Keratinocyte (primary cell): ENCODE results near the gene DGKZ. TPM values are rescaled to one million over a fixed set of nuclear protein-coding genes. Genes with fewer than 3 reads are reported as not detected.

ENCODE experiments used
- DNase-seq: peaks from one replicate; pipeline ENCODE4 v3.0.0-alpha.2; 2011; ENCODE audit warnings: low read depth, missing footprints, low spot score
- FAIRE-seq: peaks from 2 replicates; lab custom pipeline; 2011; peaks lifted over from hg19 to GRCh38; lab: Jason Lieb, UNC
- H2AFZ ChIP-seq: 2 replicates; pipeline ENCODE4 v1.6.0; 2012; ENCODE audit warnings: low read length, control low read depth, inconsistent platforms; ENCODE audit not compliant: control insufficient read depth
- H3K27ac ChIP-seq: 2 replicates; pipeline ENCODE4 v1.5.1; 2011; ENCODE audit warnings: low read length; ENCODE audit not compliant: control insufficient read depth, insufficient read depth
- H3K27me3 ChIP-seq: 3 replicates; pipeline ENCODE4 v1.6.0; 2011; ENCODE audit warnings: low read length; ENCODE audit not compliant: control insufficient read depth, insufficient read depth; ENCODE audit errors: extremely low read depth
- H3K36me3 ChIP-seq, 2 experiments: 2 replicates in 1 of 2; 3 replicates in 1 of 2; pipeline ENCODE4 v1.5.1; 2011; ENCODE audit warnings: low read length in 2 of 2, mild to moderate bottlenecking in 1 of 2; ENCODE audit not compliant: control insufficient read depth in 2 of 2, insufficient read depth in 2 of 2; ENCODE audit errors: extremely low read depth in 1 of 2
- H3K4me1 ChIP-seq: 3 replicates; pipeline ENCODE4 v1.5.1; 2011; ENCODE audit warnings: low read length; ENCODE audit not compliant: control insufficient read depth, insufficient read depth; ENCODE audit errors: extremely low read depth
- H3K4me2 ChIP-seq: 3 replicates; pipeline ENCODE4 v1.6.0; 2011; ENCODE audit warnings: low read depth, low read length; ENCODE audit not compliant: control insufficient read depth, insufficient read depth; ENCODE audit errors: extremely low read depth
- H3K4me3 ChIP-seq, 3 experiments: fragments of 200-600 bp in 1 of 3; sonication (generic) in 1 of 3; 2 replicates in 2 of 3; 3 replicates in 1 of 3; pipeline ENCODE4 v1.5.1; 2011 to 2016; ENCODE audit warnings: low read length in 3 of 3, mild to moderate bottlenecking in 3 of 3, control low read depth in 2 of 3, inconsistent platforms in 1 of 3, low read depth in 1 of 3, mixed read lengths in 1 of 3, mixed run types in 1 of 3, moderate library complexity in 1 of 3; ENCODE audit not compliant: control insufficient read depth in 2 of 3, insufficient read depth in 2 of 3; ENCODE audit errors: extremely low read depth in 1 of 3
- H3K79me2 ChIP-seq: 2 replicates; pipeline ENCODE4 v1.6.0; 2012; ENCODE audit warnings: low read length; ENCODE audit not compliant: control insufficient read depth, insufficient read depth
- H3K9ac ChIP-seq: 3 replicates; pipeline ENCODE4 v1.6.0; 2011; ENCODE audit warnings: low read length; ENCODE audit not compliant: control insufficient read depth, insufficient read depth; ENCODE audit errors: extremely low read depth
- H3K9me1 ChIP-seq: 3 replicates; pipeline ENCODE4 v1.6.0; 2011; ENCODE audit warnings: low read length; ENCODE audit not compliant: control insufficient read depth, insufficient read depth; ENCODE audit errors: extremely low read depth
- H3K9me3 ChIP-seq: 2 replicates; pipeline ENCODE4 v1.5.1; 2012; ENCODE audit warnings: low read depth, low read length; ENCODE audit not compliant: control insufficient read depth
- H4K20me1 ChIP-seq: 3 replicates; pipeline ENCODE4 v1.6.0; 2011; ENCODE audit warnings: low read length; ENCODE audit not compliant: control insufficient read depth, insufficient read depth; ENCODE audit errors: extremely low read depth
- CTCF ChIP-seq, 3 experiments: IDR thresholded peaks in 1 of 3; conservative IDR thresholded peaks in 1 of 3; optimal IDR thresholded peaks in 1 of 3; 2 replicates in 2 of 3; 3 replicates in 1 of 3; pipeline versions ENCODE3 to v1.5.1; 2011; ENCODE audit warnings: low read length in 3 of 3, mild to moderate bottlenecking in 3 of 3, moderate library complexity in 2 of 3, control low read depth in 1 of 3, inconsistent platforms in 1 of 3; ENCODE audit not compliant: insufficient read depth in 2 of 3; ENCODE audit errors: extremely low read depth in 1 of 3
- EZH2 ChIP-seq: IDR thresholded peaks from one replicate; pipeline ENCODE4 v1.6.1; 2012; ENCODE audit warnings: inconsistent platforms, mild to moderate bottlenecking, low read length, moderate library complexity
- dilution Hi-C: fragments of 300-500 bp; cut with MboI; formaldehyde crosslinking; loops from one replicate; pipeline ENCODE4 v1.7.0; 2020; ENCODE audit warnings: low sequenced_read_pairs; ENCODE audit not compliant: extremely low pct_ligation_motif_present
- polyA plus RNA-seq, 5 experiments: library from polyadenylated mRNA; depleted of rRNA in 3 of 5; stranded (reverse) in 3 of 5; stranded (forward) in 1 of 5; unstranded in 1 of 5; fragments of >200 nt; gene quantifications; 1 replicate in 1 of 5; 2 replicates in 3 of 5; 3 replicates in 1 of 5; pipeline versions ENCODE4 v1.2.1 to v1.2.3, GENCODE V29; 2011 to 2012; ENCODE audit warnings: missing spikeins in 2 of 5, low read depth in 1 of 5, low replicate concordance in 1 of 5

DGKZ gene
- polyA plus RNA-seq, 1 donor (not counting 4 experiments of a cell fraction or from before 2014, with no cell fraction given): 23.3 TPM

DNA sequence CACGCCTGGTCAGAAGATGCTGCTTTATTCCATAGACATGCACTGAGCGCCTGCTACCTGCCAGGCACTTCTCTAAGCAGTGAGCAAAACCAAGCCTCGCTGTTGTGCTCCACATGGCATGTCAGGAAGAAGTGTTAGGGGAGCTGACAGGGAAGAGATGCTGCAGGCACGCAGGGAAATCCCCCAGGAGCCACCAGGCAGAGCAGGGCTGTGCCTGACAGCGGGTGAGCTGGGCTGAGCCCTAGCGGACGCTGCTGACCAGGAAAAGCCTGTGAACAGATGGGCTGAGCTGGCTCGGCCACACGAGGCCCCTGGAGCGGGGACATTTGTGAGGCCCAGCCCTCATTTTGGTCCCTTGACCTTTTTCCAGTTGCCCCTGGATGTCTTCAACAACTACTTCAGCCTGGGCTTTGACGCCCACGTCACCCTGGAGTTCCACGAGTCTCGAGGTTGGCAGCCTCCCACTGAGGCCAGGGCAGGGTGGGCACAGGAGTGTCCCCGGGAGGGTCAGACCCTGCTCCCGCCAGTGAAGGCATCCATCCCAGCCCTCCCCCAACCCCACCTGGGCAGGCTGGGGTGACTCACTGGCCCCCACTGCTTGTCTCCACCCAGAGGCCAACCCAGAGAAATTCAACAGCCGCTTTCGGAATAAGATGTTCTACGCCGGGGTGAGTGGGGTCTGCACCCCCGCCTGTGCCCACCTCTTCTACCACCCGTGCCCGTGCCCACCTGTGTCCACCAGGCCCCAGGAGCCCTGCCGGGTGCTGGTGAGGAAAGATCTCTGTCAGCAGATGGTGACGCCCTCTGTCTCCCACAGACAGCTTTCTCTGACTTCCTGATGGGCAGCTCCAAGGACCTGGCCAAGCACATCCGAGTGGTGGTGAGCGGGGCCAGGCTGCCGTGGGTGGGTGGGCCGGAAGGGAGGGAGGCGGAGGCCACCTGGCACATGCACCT is 26.8 kb downstream of the DGKZ start:
- FAIRE-seq (no peak), DNase-seq (no peak)
- Histone ChIP-seq H3K27ac (no peak overlapping the region), H4K20me1 (no peaks in the 10 kb centered on the region), H3K9ac (no peak overlapping the region), H3K9me3 (no peaks in the 10 kb centered on the region), H2AFZ (no peak overlapping the region), H3K9me1 (no peaks in the 10 kb centered on the region), H3K27me3 (no peaks in the 10 kb centered on the region), H3K4me1 (no peaks in the 10 kb centered on the region), H3K36me3 (peaks cover 24 to 42% of the 10 kb centered on the region in 2 experiments), H3K4me3 (no peak overlapping the region), H3K4me2 (no peak overlapping the region), H3K79me2 (no peaks in the 10 kb centered on the region)
- TF ChIP-seq CTCF (optimal IDR thresholded peaks at IDR 0.05 in 1 of 3, IDR thresholded peaks at IDR 0.05 in 1 of 3, conservative IDR thresholded peaks at IDR 0.05 in 1 of 3; ENCODE audit: extremely low read depth in 1 of 3, insufficient read depth in 2 of 3, low read length in 3 of 3) (no peak), EZH2 (no peak)
- dilution Hi-C loops: no loop called here

- Histone ChIP-seq H4K20me1 (no peaks in the 10 kb centered on the region), H3K4me1 (no peaks in the 10 kb centered on the region), H3K36me3 (peaks cover 17 to 43% of the 10 kb centered on the region in 2 experiments), H3K9ac (no peak overlapping the region), H3K27me3 (no peaks in the 10 kb centered on the region), H3K9me1 (no peaks in the 10 kb centered on the region), H3K79me2 (no peaks in the 10 kb centered on the region), H3K9me3 (no peaks in the 10 kb centered on the region), H3K4me2 (no peak overlapping the region), H2AFZ (no peak overlapping the region), H3K4me3 (no peak overlapping the region), H3K27ac (no peak overlapping the region)
- DNase-seq (no peak), FAIRE-seq (no peak)
- TF ChIP-seq EZH2 (no peak), CTCF (optimal IDR thresholded peaks at IDR 0.05 in 1 of 3, IDR thresholded peaks at IDR 0.05 in 1 of 3, conservative IDR thresholded peaks at IDR 0.05 in 1 of 3; ENCODE audit: extremely low read depth in 1 of 3, insufficient read depth in 2 of 3, low read length in 3 of 3) (no peak)
- dilution Hi-C loops: no loop called here
Observed at GRCh38 chr11:46374815-46375214, 27.6 kb downstream of the DGKZ start.
